ENCODE results near the gene WDR43.
"Not testable (repeated sequence)": the region's sequence is repeated elsewhere in the genome, so short reads cannot be mapped to it uniquely, and the experiment has no call there.

Gene WDR43

GRCh38 chr2:28972778-28973335 is 78.4 kb downstream of the WDR43 start:
- DNase-seq, result peak; percentile 12

GRCh38 chr2:28974252-28974651 is 79.8 kb downstream of the WDR43 start:
- no peak for DNase-seq

- DNase-seq, result no peak
Measured at GRCh38 chr2:28975671-28976070, 81.2 kb downstream of the WDR43 start.

- DNase-seq, result no peak
Measured at GRCh38 chr2:28976584-28976983, 82.1 kb downstream of the WDR43 start.

- no peak for DNase-seq
Measured at GRCh38 chr2:28977176-28977875, 82.9 kb downstream of the WDR43 start.

- DNase-seq, result not testable (repeated sequence)
Measured at GRCh38 chr2:28978001-28978400, 83.5 kb downstream of the WDR43 start.

- no peak for DNase-seq
Measured at GRCh38 chr2:28978606-28979005, 84.1 kb downstream of the WDR43 start.

- DNase-seq, result no peak
Measured at GRCh38 chr2:28979041-28979440, 84.6 kb downstream of the WDR43 start.

- DNase-seq, result no peak
Measured at GRCh38 chr2:28979576-28980366, 85.3 kb downstream of the WDR43 start.

GRCh38 chr2:28980368-28981015 is 86.0 kb downstream of the WDR43 start:
- DNase-seq, result no peak

GRCh38 chr2:28981016-28981441 is 86.6 kb downstream of the WDR43 start, which contains the start of gene TOGARAM2:
TSS of gene TOGARAM2 (plus strand) at chr2:28981298. CDS start at chr2:28994835, 13,537 bp downstream.
- no peak for DNase-seq

- DNase-seq, result no peak
Measured at GRCh38 chr2:28981620-28982376, 87.3 kb downstream of the WDR43 start.

GRCh38 chr2:28982381-28982950 is 88.0 kb downstream of the WDR43 start:
- DNase-seq, result no peak

- no peak for DNase-seq
Measured at GRCh38 chr2:28986429-28986828, 92.0 kb downstream of the WDR43 start.

- no peak for DNase-seq
Measured at GRCh38 chr2:28989973-28990372, 95.5 kb downstream of the WDR43 start.

- no peak for DNase-seq
Measured at GRCh38 chr2:28990445-28990844, 96.0 kb downstream of the WDR43 start.

GRCh38 chr2:28991021-28991420 is 96.6 kb downstream of the WDR43 start:
- DNase-seq, result no peak

GRCh38 chr2:28991460-28991859 is 97.0 kb downstream of the WDR43 start:
- DNase-seq, result no peak

GRCh38 chr2:28993206-28993960 is 98.9 kb downstream of the WDR43 start:
- DNase-seq, result no peak

GRCh38 chr2:28994074-28994473 is 99.6 kb downstream of the WDR43 start:
- DNase-seq, result no peak

- DNase-seq, result no peak
Measured at GRCh38 chr2:28994679-28995078, 100.2 kb downstream of the WDR43 start.

Data from CD4-positive, alpha-beta T cell treated with Interleukin-10 for 1 hour (primary cell).